ENCODE data around the gene GPN2. TPM values are rescaled to one million over a fixed set of nuclear protein-coding genes. Genes with fewer than 3 reads are reported as not detected.

GPN2 gene
- total RNA-seq, 1 donor from 2014 or later = 33.4 TPM

DNA sequence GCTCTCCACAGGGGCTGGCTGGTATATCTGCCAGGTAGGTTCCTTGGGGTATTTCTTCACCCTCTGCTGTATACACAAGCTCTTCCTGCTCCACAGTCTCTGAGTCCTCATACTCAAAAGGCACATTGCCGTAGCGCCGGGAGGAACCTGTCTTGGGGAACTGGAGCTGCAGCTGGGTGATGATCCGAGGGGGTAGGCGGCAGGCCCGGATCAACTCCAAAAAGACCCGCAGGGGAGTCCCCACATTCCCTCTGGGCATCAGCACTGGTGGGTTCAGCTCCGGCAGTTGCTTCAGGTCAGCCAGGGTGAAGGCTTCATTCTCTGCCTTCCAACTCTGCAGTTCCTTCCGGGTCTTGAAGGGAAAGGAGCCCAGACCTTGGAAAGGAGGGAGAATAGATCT, 7.3 kb upstream of the GPN2 start:
- no peak overlapping the region for H3K4me3 Mint-ChIP-seq
- no peaks in the 10 kb centered on the region for H3K27me3 Mint-ChIP-seq (ENCODE audit: low read depth)
- H3K27ac Mint-ChIP-seq = no peak overlapping the region
- no peak for DNase-seq (ENCODE audit: low spot score in 2 of 2, unreplicated experiment in 2 of 2)
- TF ChIP-seq, protein P1, sequence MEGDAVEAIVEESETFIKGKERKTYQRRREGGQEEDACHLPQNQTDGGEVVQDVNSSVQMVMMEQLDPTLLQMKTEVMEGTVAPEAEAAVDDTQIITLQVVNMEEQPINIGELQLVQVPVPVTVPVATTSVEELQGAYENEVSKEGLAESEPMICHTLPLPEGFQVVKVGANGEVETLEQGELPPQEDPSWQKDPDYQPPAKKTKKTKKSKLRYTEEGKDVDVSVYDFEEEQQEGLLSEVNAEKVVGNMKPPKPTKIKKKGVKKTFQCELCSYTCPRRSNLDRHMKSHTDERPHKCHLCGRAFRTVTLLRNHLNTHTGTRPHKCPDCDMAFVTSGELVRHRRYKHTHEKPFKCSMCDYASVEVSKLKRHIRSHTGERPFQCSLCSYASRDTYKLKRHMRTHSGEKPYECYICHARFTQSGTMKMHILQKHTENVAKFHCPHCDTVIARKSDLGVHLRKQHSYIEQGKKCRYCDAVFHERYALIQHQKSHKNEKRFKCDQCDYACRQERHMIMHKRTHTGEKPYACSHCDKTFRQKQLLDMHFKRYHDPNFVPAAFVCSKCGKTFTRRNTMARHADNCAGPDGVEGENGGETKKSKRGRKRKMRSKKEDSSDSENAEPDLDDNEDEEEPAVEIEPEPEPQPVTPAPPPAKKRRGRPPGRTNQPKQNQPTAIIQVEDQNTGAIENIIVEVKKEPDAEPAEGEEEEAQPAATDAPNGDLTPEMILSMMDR (IDR thresholded peaks at IDR 0.05; ENCODE audit: unreplicated experiment) = no peak
- H3K4me1 Mint-ChIP-seq = peaks cover 21% of the 10 kb centered on the region
- no peaks in the 10 kb centered on the region for H3K9me3 Mint-ChIP-seq
- H3K36me3 Mint-ChIP-seq = peaks cover 22% of the 10 kb centered on the region

DNA sequence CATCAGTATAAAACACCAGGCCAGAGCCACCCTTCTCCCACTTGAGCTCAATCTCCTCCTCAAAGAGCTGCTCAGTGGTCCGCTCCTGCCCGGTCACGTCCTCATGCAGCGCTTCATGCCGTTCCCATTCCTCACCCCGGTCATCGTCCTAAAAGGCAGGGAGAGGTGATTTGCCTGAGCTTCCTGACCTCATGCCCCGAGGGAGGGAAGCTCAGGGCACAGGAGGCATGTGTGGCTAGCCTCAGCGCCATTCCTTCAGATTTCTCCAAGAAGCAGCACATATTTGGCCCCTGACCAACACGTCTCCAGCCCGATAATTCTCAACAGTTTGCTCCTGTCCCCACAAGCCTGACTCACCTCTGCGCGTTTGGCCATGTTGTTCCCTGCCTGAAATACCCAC, 4.2 kb upstream of the GPN2 start:
- no peaks in the 10 kb centered on the region for H3K9me3 Mint-ChIP-seq
- H3K27ac Mint-ChIP-seq = no peak overlapping the region

DNA sequence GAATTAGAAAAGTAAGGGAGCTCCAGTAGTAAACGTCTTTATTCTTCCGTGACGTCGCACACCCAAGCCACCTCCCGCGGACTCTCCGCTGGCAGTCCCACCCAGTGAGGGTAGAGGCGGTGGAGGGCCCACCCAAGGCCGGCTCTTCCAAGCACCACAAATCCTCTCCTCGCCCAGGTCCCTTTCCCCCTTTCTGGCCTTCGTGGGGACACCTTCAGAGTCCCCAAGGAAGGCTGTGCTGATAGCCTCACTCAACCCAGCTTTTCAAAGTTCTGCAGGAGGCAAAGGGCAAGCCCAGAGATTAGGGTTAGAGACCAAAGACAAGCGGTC, 349 bp upstream of the GPN2 start:
- Mint-ChIP-seq H3K36me3 (peaks cover 27% of the 10 kb centered on the region), H3K27me3 (ENCODE audit: low read depth) (no peaks in the 10 kb centered on the region), H3K4me1 (peaks cover 24% of the 10 kb centered on the region), H3K27ac (peak overlapping the region; percentile 97), H3K4me3 (peak overlapping the region; percentile 86), H3K9me3 (no peaks in the 10 kb centered on the region)
- DNase-seq (ENCODE audit: low spot score in 2 of 2, unreplicated experiment in 2 of 2) = no peak
- TF ChIP-seq, protein P1 (IDR thresholded peaks at IDR 0.05; ENCODE audit: unreplicated experiment) = no peak

More for the DNA sequence above, 4.2 kb upstream of the GPN2 start:
- TF ChIP-seq, protein P1 (IDR thresholded peaks at IDR 0.05; ENCODE audit: unreplicated experiment) = no peak
- no peak overlapping the region for H3K4me3 Mint-ChIP-seq
- H3K27me3 Mint-ChIP-seq (ENCODE audit: low read depth) = no peaks in the 10 kb centered on the region
- no peak for DNase-seq (ENCODE audit: low spot score in 2 of 2, unreplicated experiment in 2 of 2)
- H3K4me1 Mint-ChIP-seq = peaks cover 15% of the 10 kb centered on the region
- H3K36me3 Mint-ChIP-seq = peaks cover 22% of the 10 kb centered on the region

DNA sequence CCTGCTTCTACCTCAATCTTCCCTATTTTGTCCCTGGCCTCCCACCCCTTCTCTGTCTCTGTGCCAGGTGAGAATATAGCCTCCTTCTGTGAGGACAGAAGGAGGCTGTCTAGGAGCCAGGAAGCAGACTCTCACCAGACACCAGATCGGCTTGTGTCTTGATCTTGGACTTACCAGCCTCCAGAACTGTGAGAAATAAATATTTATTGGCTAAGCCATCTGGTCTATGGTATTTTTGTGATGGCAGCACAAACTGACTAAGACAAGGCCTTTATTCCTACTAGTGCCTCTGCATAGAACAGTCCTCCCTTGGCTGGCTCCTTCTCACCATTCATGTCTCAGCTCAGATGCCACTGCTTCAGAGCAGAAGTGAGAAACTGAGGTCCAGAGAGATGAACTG, 1.9 kb downstream of the GPN2 start:
- H3K4me3 Mint-ChIP-seq = peak overlapping the region; percentile 86
- H3K27me3 Mint-ChIP-seq (ENCODE audit: low read depth) = no peaks in the 10 kb centered on the region
- peak overlapping the region; percentile 97 for H3K27ac Mint-ChIP-seq
- TF ChIP-seq, protein P1 (IDR thresholded peaks at IDR 0.05; ENCODE audit: unreplicated experiment) = no peak
- H3K9me3 Mint-ChIP-seq = no peaks in the 10 kb centered on the region
- H3K36me3 Mint-ChIP-seq = peaks cover 28% of the 10 kb centered on the region
- no peak for DNase-seq (ENCODE audit: low spot score in 2 of 2, unreplicated experiment in 2 of 2)
- H3K4me1 Mint-ChIP-seq = peaks cover 24% of the 10 kb centered on the region

DNA sequence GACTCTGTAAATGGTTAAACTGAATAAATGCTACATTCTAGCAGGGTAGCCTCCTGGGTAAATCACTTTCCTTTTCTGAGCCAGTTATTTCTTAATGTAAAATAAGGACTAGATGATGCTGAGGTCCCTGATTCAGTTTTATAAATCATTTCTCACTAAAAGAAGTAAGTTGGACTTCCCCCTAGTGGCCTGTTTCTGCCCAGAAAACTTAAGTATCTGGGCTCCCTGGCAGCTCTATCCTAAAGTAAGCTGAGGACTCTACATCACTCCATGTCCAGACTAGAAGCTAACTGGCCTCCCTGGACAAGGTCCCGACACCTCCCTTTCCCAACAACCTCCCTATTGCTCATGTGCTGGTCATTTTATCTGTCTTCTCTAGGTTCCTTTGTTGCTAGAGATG, 3.0 kb downstream of the GPN2 start:
- TF ChIP-seq, protein P1 (IDR thresholded peaks at IDR 0.05; ENCODE audit: unreplicated experiment) = peak; percentile 46
- H3K36me3 Mint-ChIP-seq = peaks cover 35% of the 10 kb centered on the region
- H3K9me3 Mint-ChIP-seq = no peaks in the 10 kb centered on the region
- peaks cover 24% of the 10 kb centered on the region for H3K4me1 Mint-ChIP-seq
- H3K4me3 Mint-ChIP-seq = peak overlapping the region; percentile 45
- no peak for DNase-seq (ENCODE audit: low spot score in 2 of 2, unreplicated experiment in 2 of 2)
- peak overlapping the region; percentile 54 for H3K27ac Mint-ChIP-seq
- H3K27me3 Mint-ChIP-seq (ENCODE audit: low read depth) = no peaks in the 10 kb centered on the region
